SU-DHL-6 (cell line): ENCODE measurements around the gene COBL.

ENCODE experiments used
- CTCF ChIP-seq: fragments of 200-600 bp; sonication (generic); IDR thresholded peaks from one replicate; pipeline ENCODE4 v1.5.1; 2017; ENCODE audit warnings: antibody characterized with exemption, mild to moderate bottlenecking, low read length, moderate library complexity; ENCODE audit not compliant: insufficient read depth, poor library complexity, severe bottlenecking
- EZH2phosphoT487 ChIP-seq: fragments of 200-600 bp; sonication (generic), shearing (Covaris generic); conservative IDR thresholded peaks from 2 replicates; pipeline ENCODE4 v1.6.1; 2018; ENCODE audit warnings: mild to moderate bottlenecking, antibody characterized with exemption, low read length, moderate library complexity, mixed read lengths

GRCh38 chr7:51126324-51126723 lies 190.3 kb downstream of the COBL start:
- TF ChIP-seq CTCF = no peak
- TF ChIP-seq EZH2phosphoT487 = no peak
